ENCODE results near the gene SUSD6. TPM values are rescaled to one million over a fixed set of nuclear protein-coding genes. Genes with fewer than 3 reads are reported as not detected.
"Not testable (repeated sequence)": the region's sequence is repeated elsewhere in the genome, so short reads cannot be mapped to it uniquely, and the experiment has no call there.

Gene SUSD6
- polyA plus RNA-seq, 4 donors, result 14.3 to 46.2 (median 16.7) TPM

DNA sequence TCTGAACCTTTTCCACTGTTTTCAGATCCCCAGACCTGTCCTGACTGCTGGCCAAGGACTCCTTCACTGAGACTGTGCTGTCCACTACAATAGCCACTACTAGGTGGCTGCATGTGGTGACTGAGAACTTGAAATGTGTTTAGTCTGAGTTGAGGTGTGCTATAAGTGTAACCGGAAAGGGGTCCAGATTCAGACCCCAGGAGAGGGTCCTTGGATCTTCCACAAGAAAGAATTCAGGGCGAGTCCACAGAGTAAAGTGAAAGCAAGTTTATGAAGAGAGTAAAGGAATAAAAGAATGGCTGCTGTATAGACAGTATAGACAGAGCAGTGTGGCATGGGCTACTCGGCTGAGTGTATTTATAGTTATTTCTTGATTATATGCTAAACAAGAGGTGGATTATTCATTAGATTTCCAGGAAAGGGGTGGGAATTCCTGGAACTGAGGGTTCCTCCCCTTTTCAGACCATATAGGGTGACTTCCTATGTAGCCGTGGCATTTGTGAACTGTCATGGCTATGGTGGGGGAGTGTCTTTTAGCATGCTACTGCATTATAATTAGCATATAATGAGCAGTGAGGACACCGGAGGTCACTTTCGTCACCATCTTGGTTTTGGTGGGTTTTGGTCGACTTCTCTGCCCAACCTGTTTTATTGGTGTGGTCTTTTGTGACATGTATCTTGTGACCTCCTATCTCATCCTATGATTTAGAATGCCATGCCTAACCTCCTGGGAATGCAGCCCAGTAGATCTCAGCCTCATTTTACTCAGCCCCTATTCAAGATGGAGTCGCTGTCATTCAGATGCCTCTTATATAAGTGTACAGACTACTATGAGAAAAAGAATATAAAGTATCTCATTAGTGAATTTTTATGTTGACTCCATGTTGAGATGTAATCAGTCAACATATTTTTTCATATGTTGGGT, 85.5 kb downstream of the SUSD6 start:
- 62 to 67% (median 66%) methylated on average over 8 of the region's 8 CpGs for WGBS, 3 donors
- H3K4me1 ChIP-seq (ENCODE audit: control insufficient read depth in 3 of 3, insufficient read depth in 2 of 3, low read depth in 1 of 3, low read length in 2 of 3), result peaks cover 39 to 57% (median 44%) of the 10 kb centered on the region in 3 donors
- peaks cover 0 to 6% (median 0%) of the 10 kb centered on the region in 3 donors for H3K36me3 ChIP-seq (ENCODE audit: control insufficient read depth in 3 of 3, insufficient read depth in 2 of 3, low read depth in 1 of 3, low read length in 3 of 3)
- peak overlapping the region; percentile 67 to 98 (median 78) for H3K27ac ChIP-seq (ENCODE audit: low read depth in 1 of 3, low read length in 2 of 3)
- no peaks in the 10 kb centered on the region for H3K27me3 ChIP-seq (ENCODE audit: control insufficient read depth in 3 of 3, insufficient read depth in 3 of 3, low read length in 3 of 3)
- no peaks in the 10 kb centered on the region for H3K9me3 ChIP-seq (ENCODE audit: control insufficient read depth in 2 of 2, insufficient read depth in 1 of 2, low read depth in 1 of 2, low read length in 1 of 2)
- FAIRE-seq (no peak), DNase-seq (peak in 1 of 2 donors; percentile 29)
- H3K4me3 ChIP-seq (ENCODE audit: low read depth in 1 of 3, low read length in 3 of 3), result no peak overlapping the region

DNA sequence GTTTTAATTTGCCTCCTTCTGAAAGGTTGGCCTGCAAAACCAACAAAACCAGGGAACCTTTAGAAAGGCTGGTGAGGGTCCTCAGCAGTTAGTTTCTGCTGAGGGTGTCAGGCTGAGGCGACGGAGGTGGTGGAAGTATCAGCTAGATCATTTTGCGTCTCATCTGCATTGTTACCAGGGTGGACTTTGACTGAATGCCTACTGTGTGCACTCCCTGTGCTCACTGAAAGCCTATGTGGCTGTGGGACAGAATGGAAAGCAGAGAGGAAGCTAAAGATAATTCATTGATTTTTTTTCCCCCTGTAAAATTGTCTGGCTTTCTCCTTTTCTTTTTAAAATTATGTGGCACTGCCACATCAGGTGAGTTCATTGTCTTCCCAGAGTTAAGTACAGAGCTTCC, 87.2 kb downstream of the SUSD6 start:
- FAIRE-seq (no peak), DNase-seq (no peak)
- Histone ChIP-seq H3K4me3 (ENCODE audit: low read depth in 1 of 3, low read length in 3 of 3) (no peak overlapping the region), H3K9me3 (ENCODE audit: control insufficient read depth in 2 of 2, insufficient read depth in 1 of 2, low read depth in 1 of 2, low read length in 1 of 2) (no peaks in the 10 kb centered on the region), H3K27ac (ENCODE audit: low read depth in 1 of 3, low read length in 2 of 3) (no peak overlapping the region), H3K4me1 (ENCODE audit: control insufficient read depth in 3 of 3, insufficient read depth in 2 of 3, low read depth in 1 of 3, low read length in 2 of 3) (peaks cover 29 to 41% (median 40%) of the 10 kb centered on the region in 3 donors), H3K36me3 (ENCODE audit: control insufficient read depth in 3 of 3, insufficient read depth in 2 of 3, low read depth in 1 of 3, low read length in 3 of 3) (peaks cover 0 to 10% (median 0%) of the 10 kb centered on the region in 3 donors), H3K27me3 (ENCODE audit: control insufficient read depth in 3 of 3, insufficient read depth in 3 of 3, low read length in 3 of 3) (no peaks in the 10 kb centered on the region)
- WGBS, 3 donors, result 89 to 95% (median 94%) methylated on average over 3 of the region's 3 CpGs

- DNase-seq; H3K4me3 ChIP-seq (ENCODE audit: low read depth in 1 of 3, low read length in 3 of 3); H3K27ac ChIP-seq (ENCODE audit: low read depth in 1 of 3, low read length in 2 of 3); H3K27me3 ChIP-seq (ENCODE audit: control insufficient read depth in 3 of 3, insufficient read depth in 3 of 3, low read length in 3 of 3); H3K9me3 ChIP-seq (ENCODE audit: control insufficient read depth in 2 of 2, insufficient read depth in 1 of 2, low read depth in 1 of 2, low read length in 1 of 2); FAIRE-seq: not testable (repeated sequence)
- Histone ChIP-seq H3K4me1 (ENCODE audit: control insufficient read depth in 3 of 3, insufficient read depth in 2 of 3, low read depth in 1 of 3, low read length in 2 of 3) (peaks cover 23 to 34% (median 34%) of the 10 kb centered on the region in 3 donors), H3K36me3 (ENCODE audit: control insufficient read depth in 3 of 3, insufficient read depth in 2 of 3, low read depth in 1 of 3, low read length in 3 of 3) (peaks cover 0 to 14% (median 0%) of the 10 kb centered on the region in 3 donors)
- WGBS, 3 donors, result 89 to 95% (median 90%) methylated on average over 6 of the region's 6 CpGs
Observed at GRCh38 chr14:69699243-69699642, 87.8 kb downstream of the SUSD6 start.

GRCh38 chr14:69699748-69700303, 88.4 kb downstream of the SUSD6 start:
- Histone ChIP-seq H3K27ac (ENCODE audit: low read depth in 1 of 3, low read length in 2 of 3) (no peak overlapping the region), H3K36me3 (ENCODE audit: control insufficient read depth in 3 of 3, insufficient read depth in 2 of 3, low read depth in 1 of 3, low read length in 3 of 3) (peaks cover 0 to 17% (median 4%) of the 10 kb centered on the region in 3 donors), H3K9me3 (ENCODE audit: control insufficient read depth in 2 of 2, insufficient read depth in 1 of 2, low read depth in 1 of 2, low read length in 1 of 2) (no peaks in the 10 kb centered on the region), H3K27me3 (ENCODE audit: control insufficient read depth in 3 of 3, insufficient read depth in 3 of 3, low read length in 3 of 3) (no peaks in the 10 kb centered on the region), H3K4me1 (ENCODE audit: control insufficient read depth in 3 of 3, insufficient read depth in 2 of 3, low read depth in 1 of 3, low read length in 2 of 3) (peaks cover 20 to 30% (median 28%) of the 10 kb centered on the region in 3 donors), H3K4me3 (ENCODE audit: low read depth in 1 of 3, low read length in 3 of 3) (no peak overlapping the region)
- DNase-seq (no peak), FAIRE-seq (no peak)
- WGBS, 3 donors, result 49 to 73% (median 67%) methylated on average over 6 of the region's 6 CpGs

DNA sequence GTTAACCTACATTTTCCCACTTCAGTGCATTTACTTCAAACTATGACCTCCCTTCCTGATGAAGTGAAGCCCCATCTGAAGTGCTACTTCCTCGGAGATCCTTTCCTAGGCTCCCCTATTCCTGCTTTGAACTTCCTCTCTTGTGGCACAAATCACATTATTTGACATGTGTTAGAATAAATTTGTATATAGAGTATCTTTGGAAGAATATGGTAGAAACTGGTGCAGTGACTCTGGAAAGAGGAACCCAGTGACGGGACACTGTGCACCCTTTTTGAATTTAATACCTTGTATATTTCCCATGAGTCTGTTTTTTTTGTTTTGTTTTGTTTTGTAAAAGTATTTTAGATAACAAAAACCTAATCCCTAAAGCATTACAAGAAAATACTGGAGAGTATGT, 89.2 kb downstream of the SUSD6 start:
- no peak overlapping the region for H3K4me3 ChIP-seq (ENCODE audit: low read depth in 1 of 3, low read length in 3 of 3)
- H3K27ac ChIP-seq (ENCODE audit: low read depth in 1 of 3, low read length in 2 of 3), result no peak overlapping the region
- WGBS, 3 donors, result 76 to 87% (median 86%) methylated on average over 2 of the region's 2 CpGs
- peaks cover 0 to 23% (median 5%) of the 10 kb centered on the region in 3 donors for H3K36me3 ChIP-seq (ENCODE audit: control insufficient read depth in 3 of 3, insufficient read depth in 2 of 3, low read depth in 1 of 3, low read length in 3 of 3)
- no peaks in the 10 kb centered on the region for H3K9me3 ChIP-seq (ENCODE audit: control insufficient read depth in 2 of 2, insufficient read depth in 1 of 2, low read depth in 1 of 2, low read length in 1 of 2)
- DNase-seq (no peak), FAIRE-seq (no peak)
- H3K4me1 ChIP-seq (ENCODE audit: control insufficient read depth in 3 of 3, insufficient read depth in 2 of 3, low read depth in 1 of 3, low read length in 2 of 3), result peaks cover 14 to 24% (median 21%) of the 10 kb centered on the region in 3 donors
- no peaks in the 10 kb centered on the region for H3K27me3 ChIP-seq (ENCODE audit: control insufficient read depth in 3 of 3, insufficient read depth in 3 of 3, low read length in 3 of 3)

GRCh38 chr14:69701291-69701690, 89.9 kb downstream of the SUSD6 start:
- FAIRE-seq (no peak), DNase-seq (no peak)
- no peaks in the 10 kb centered on the region for H3K27me3 ChIP-seq (ENCODE audit: control insufficient read depth in 3 of 3, insufficient read depth in 3 of 3, low read length in 3 of 3)
- WGBS, 3 donors, result 81 to 94% (median 83%) methylated on average over 4 of the region's 4 CpGs
- H3K4me3 ChIP-seq (ENCODE audit: low read depth in 1 of 3, low read length in 3 of 3), result no peak overlapping the region
- H3K27ac ChIP-seq (ENCODE audit: low read depth in 1 of 3, low read length in 2 of 3), result no peak overlapping the region
- peaks cover 0 to 26% (median 5%) of the 10 kb centered on the region in 3 donors for H3K36me3 ChIP-seq (ENCODE audit: control insufficient read depth in 3 of 3, insufficient read depth in 2 of 3, low read depth in 1 of 3, low read length in 3 of 3)
- H3K4me1 ChIP-seq (ENCODE audit: control insufficient read depth in 3 of 3, insufficient read depth in 2 of 3, low read depth in 1 of 3, low read length in 2 of 3), result peaks cover 9 to 18% (median 13%) of the 10 kb centered on the region in 3 donors
- no peaks in the 10 kb centered on the region for H3K9me3 ChIP-seq (ENCODE audit: control insufficient read depth in 2 of 2, insufficient read depth in 1 of 2, low read depth in 1 of 2, low read length in 1 of 2)

DNA sequence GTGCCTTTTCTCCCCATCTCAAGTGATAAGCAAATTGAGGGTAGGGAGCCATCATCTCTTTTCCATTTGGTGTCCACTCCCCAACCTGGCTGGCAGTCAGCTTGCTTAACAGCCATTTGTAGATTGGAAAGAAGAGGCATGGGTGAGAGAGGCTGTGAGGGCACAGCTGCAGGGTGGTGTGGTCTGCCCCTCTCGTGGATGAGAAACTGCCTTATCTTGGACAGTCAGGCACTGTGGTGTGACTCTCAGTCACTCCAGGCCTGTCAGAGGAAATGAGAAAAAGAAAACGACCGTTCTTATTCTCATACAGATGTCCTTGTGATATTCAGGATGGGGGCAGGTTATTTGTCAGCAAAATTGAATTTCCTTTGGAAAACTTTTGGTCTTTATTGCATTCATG, 90.5 kb downstream of the SUSD6 start:
- Histone ChIP-seq H3K36me3 (ENCODE audit: control insufficient read depth in 3 of 3, insufficient read depth in 2 of 3, low read depth in 1 of 3, low read length in 3 of 3) (peaks cover 0 to 29% (median 7%) of the 10 kb centered on the region in 3 donors), H3K27ac (ENCODE audit: low read depth in 1 of 3, low read length in 2 of 3) (peak overlapping the region in 1 of 3 donors; percentile 48), H3K27me3 (ENCODE audit: control insufficient read depth in 3 of 3, insufficient read depth in 3 of 3, low read length in 3 of 3) (no peaks in the 10 kb centered on the region), H3K4me1 (ENCODE audit: control insufficient read depth in 3 of 3, insufficient read depth in 2 of 3, low read depth in 1 of 3, low read length in 2 of 3) (peaks cover 4 to 12% (median 8%) of the 10 kb centered on the region in 3 donors), H3K4me3 (ENCODE audit: low read depth in 1 of 3, low read length in 3 of 3) (no peak overlapping the region), H3K9me3 (ENCODE audit: control insufficient read depth in 2 of 2, insufficient read depth in 1 of 2, low read depth in 1 of 2, low read length in 1 of 2) (no peaks in the 10 kb centered on the region)
- DNase-seq, result no peak
- FAIRE-seq, result no peak
- 50 to 70% (median 52%) methylated on average over 3 of the region's 3 CpGs for WGBS, 3 donors
